IMR-90 (cell line): ENCODE measurements around the gene RAPGEF3. TPM values are rescaled to one million over a fixed set of nuclear protein-coding genes. Genes with fewer than 3 reads are reported as not detected.

ENCODE experiments used
- ATAC-seq: fragments of 200-7000 bp; cut with Tn5 transposase; 2 replicates; pipeline ENCODE4 v1.9.1; 2020; ENCODE audit warnings: low read depth, mild to moderate bottlenecking, moderate library complexity
- BruUV-seq: library from RNA; stranded (reverse); fragments of 400-500 nt; replicated peaks from 2 replicates; lab custom pipeline; 2021; lab: Mats Ljungman, UMichigan
- CTCF ChIA-PET: fragments of 300-600 bp; formaldehyde crosslinking; extraction: SDS; loops from one replicate; lab custom pipeline; 2021; ENCODE audit warnings: antibody characterized with exemption; lab: Yijun Ruan, JAX
- POLR2A ChIA-PET: fragments of 300-600 bp; sonication (Branson Sonifier 250); formaldehyde crosslinking; loops from one replicate; lab custom pipeline; 2022; ENCODE audit warnings: antibody characterized with exemption; ENCODE audit not compliant: unreplicated experiment; lab: Charles Lee
- DNase-seq: peaks from one replicate; pipeline ENCODE4 v3.0.0; 2013
- H2AFZ ChIP-seq: replicated peaks from 2 replicates; pipeline ENCODE3; 2013; ENCODE audit warnings: low read length, mild to moderate bottlenecking; ENCODE audit not compliant: poor library complexity
- H2AK5ac ChIP-seq: 2 replicates; pipeline ENCODE4 v1.6.1; 2013; ENCODE audit warnings: low read depth, low read length, inconsistent platforms
- H2AK9ac ChIP-seq: replicated peaks from 2 replicates; pipeline ENCODE3; 2013; ENCODE audit warnings: mild to moderate bottlenecking, low read depth, low read length, moderate library complexity; ENCODE audit not compliant: poor library complexity
- H2BK120ac ChIP-seq: 2 replicates; pipeline ENCODE4 v1.6.1; 2013; ENCODE audit warnings: low read depth, low read length, inconsistent platforms
- H2BK15ac ChIP-seq: 3 replicates; pipeline ENCODE4 v1.6.1; 2013; ENCODE audit warnings: low read depth, low read length, inconsistent platforms
- H2BK20ac ChIP-seq: 2 replicates; pipeline ENCODE4 v1.6.1; 2013; ENCODE audit warnings: low read depth, mild to moderate bottlenecking, inconsistent platforms, low read length, moderate library complexity
- H2BK5ac ChIP-seq: 2 replicates; pipeline ENCODE4 v1.6.1; 2013; ENCODE audit warnings: mild to moderate bottlenecking, low read depth, low read length, inconsistent platforms; ENCODE audit not compliant: poor library complexity, severe bottlenecking
- H3K14ac ChIP-seq: replicated peaks from 2 replicates; pipeline ENCODE4 v1.6.1; 2013; ENCODE audit warnings: low read depth, low read length, inconsistent platforms
- H3K18ac ChIP-seq: 2 replicates; pipeline ENCODE4 v1.6.1; 2013; ENCODE audit warnings: low read depth, low read length, control low read depth
- H3K23ac ChIP-seq: 2 replicates; pipeline ENCODE4 v1.6.1; 2013; ENCODE audit warnings: low read depth, low read length, inconsistent platforms
- H3K27ac ChIP-seq: 2 replicates; pipeline ENCODE4 v1.5.1; 2013; ENCODE audit warnings: mild to moderate bottlenecking, control low read depth, low read length; ENCODE audit not compliant: insufficient read depth
- H3K27me3 ChIP-seq: 2 replicates; pipeline ENCODE4 v1.6.1; 2013; ENCODE audit warnings: low read length; ENCODE audit not compliant: control insufficient read depth, insufficient read depth
- H3K36me3 ChIP-seq: 2 replicates; pipeline ENCODE4 v1.6.1; 2013; ENCODE audit warnings: low read length, mixed read lengths; ENCODE audit not compliant: control insufficient read depth, insufficient read depth
- H3K4ac ChIP-seq: 2 replicates; pipeline ENCODE4 v1.6.1; 2013; ENCODE audit warnings: low read depth, low read length, inconsistent platforms
- H3K4me1 ChIP-seq: 2 replicates; pipeline ENCODE4 v1.6.1; 2013; ENCODE audit warnings: low read length, mixed read lengths; ENCODE audit not compliant: control insufficient read depth, insufficient read depth
- H3K4me2 ChIP-seq: 2 replicates; pipeline ENCODE4 v1.6.1; 2013; ENCODE audit warnings: low read depth, mild to moderate bottlenecking, control low read depth, low read length, moderate library complexity
- H3K4me3 ChIP-seq: 2 replicates; pipeline ENCODE4 v1.5.1; 2013; ENCODE audit warnings: low read depth, mild to moderate bottlenecking, control low read depth, low read length, moderate library complexity; ENCODE audit not compliant: insufficient read depth
- H3K56ac ChIP-seq: 2 replicates; pipeline ENCODE4 v1.6.1; 2013; ENCODE audit warnings: low read length, inconsistent platforms; ENCODE audit not compliant: insufficient read depth; ENCODE audit errors: extremely low read depth
- H3K79me1 ChIP-seq, 2 experiments: 2 replicates each; pipeline ENCODE4 v1.6.1; 2013; ENCODE audit warnings: low read length in 2 of 2, inconsistent platforms in 1 of 2, low read depth in 1 of 2
- H3K9ac ChIP-seq: 2 replicates; pipeline ENCODE4 v1.6.1; 2013; ENCODE audit warnings: low read depth, low read length, control low read depth
- H3K9me1 ChIP-seq: 2 replicates; pipeline ENCODE4 v1.6.1; 2013; ENCODE audit warnings: low read length, inconsistent platforms; ENCODE audit not compliant: insufficient read depth
- H3K9me3 ChIP-seq: 2 replicates; pipeline ENCODE4 v1.6.1; 2013; ENCODE audit warnings: low read length; ENCODE audit not compliant: control insufficient read depth, insufficient read depth
- H4K20me1 ChIP-seq: 2 replicates; pipeline ENCODE4 v1.6.1; 2013; ENCODE audit warnings: low read length, inconsistent platforms; ENCODE audit not compliant: insufficient read depth
- H4K5ac ChIP-seq: 2 replicates; pipeline ENCODE4 v1.6.1; 2013; ENCODE audit warnings: mild to moderate bottlenecking, low read depth, low read length, control low read depth
- H4K8ac ChIP-seq, 2 experiments: 2 replicates each; pipeline ENCODE4 v1.6.1; 2013; ENCODE audit warnings: low read depth in 2 of 2, low read length in 2 of 2, control low read depth in 1 of 2, inconsistent platforms in 1 of 2
- H4K91ac ChIP-seq: 2 replicates; pipeline ENCODE4 v1.6.1; 2013; ENCODE audit warnings: low read depth, low read length, inconsistent platforms; ENCODE audit not compliant: insufficient read depth
- BHLHE40 ChIP-seq: fragments of 150-350 bp; IDR thresholded peaks from 2 replicates; pipeline ENCODE4 v1.6.1; 2016; ENCODE audit warnings: mild to moderate bottlenecking, low read depth, low read length
- RCOR1 ChIP-seq: IDR thresholded peaks from 2 replicates; pipeline ENCODE4 v1.6.1; 2012; ENCODE audit warnings: mild to moderate bottlenecking, low read length, improper control_type of control experiment; ENCODE audit not compliant: insufficient replicate concordance
- WGBS, 2 experiments: methylation state at CpG; one replicate each; pipeline versions ENCODE4 v1.1.5 to v1.1.7; 2013; ENCODE audit warnings: missing lambda C conversion rate in 2 of 2; ENCODE audit not compliant: insufficient read length in 1 of 2; ENCODE audit errors: extremely low coverage in 2 of 2; 5-methylcytosine and 5-hydroxymethylcytosine counted together
- dilution Hi-C: fragments of 300-500 bp; cut with HindIII; formaldehyde crosslinking; loops from one replicate; pipeline ENCODE4 v1.14.3; 2018; ENCODE audit warnings: low sequenced_read_pairs; ENCODE audit not compliant: unreplicated experiment
- in situ Hi-C: fragments of 300-500 bp; cut with MboI; formaldehyde crosslinking; loops from 3 replicates; pipeline ENCODE4 v1.14.3; 2019; ENCODE audit warnings: low sequenced_read_pairs, inconsistent platforms, mixed read lengths
- intact Hi-C: fragments of 100-400 bp; cut with micrococcal nuclease; formaldehyde crosslinking; loops from 2 replicates; pipeline ENCODE4 v1.10.0; 2022
- polyA plus RNA-seq, 3 experiments: library from polyadenylated mRNA; depleted of rRNA; stranded (reverse); fragments of >200 nt; gene quantifications; 2 replicates each; pipeline ENCODE4 v1.2.3, GENCODE V29; 2012; ENCODE audit warnings: low replicate concordance in 1 of 3
- total RNA-seq: library from RNA; depleted of rRNA; stranded (reverse); fragments of >200 nt; gene quantifications from 2 replicates; pipeline ENCODE4 v1.2.3, GENCODE V29; 2012

The RAPGEF3 gene
- total and polyA plus RNA-seq, 2 of the 4 experiments (the other 2 are of a cell fraction): 1.3 to 2.0 TPM

- DNase-seq (no peak), ATAC-seq (no peak)
- H3K36me3 ChIP-seq: no peaks in the 10 kb centered on the region
- 96% methylated on average over 3 of the region's 12 CpGs; no CpG with 5 or more reads in 1 of the 2 experiments for WGBS, 2 experiments
- H3K9me1 ChIP-seq: 0 out of 2 replicates have a peak, but pooled peaks cover 5% of the 10 kb centered on the region
- no peaks in the 10 kb centered on the region for H4K20me1 ChIP-seq
- no peaks in the 10 kb centered on the region for H3K9me3 ChIP-seq
- dilution Hi-C loops (no loop called here), intact Hi-C loops (no loop called here), in situ Hi-C loops (no loop called here)
- TF ChIP-seq BHLHE40: no peak
- no peak for TF ChIP-seq RCOR1
- no peaks in the 10 kb centered on the region for H3K27me3 ChIP-seq
- H3K4me2 ChIP-seq: no peak overlapping the region
- H2BK5ac ChIP-seq: no peak overlapping the region
- H3K4me3 ChIP-seq: no peak overlapping the region
- no peak overlapping the region for H3K27ac ChIP-seq
- H2AFZ ChIP-seq: peak overlapping the region; percentile 26
- H4K8ac ChIP-seq: no peak overlapping the region
- H2BK120ac ChIP-seq: no peak overlapping the region
- no peak overlapping the region for H2BK20ac ChIP-seq
- no peak overlapping the region for H3K14ac ChIP-seq
- peaks cover 19% of the 10 kb centered on the region for H3K4me1 ChIP-seq
- no peak overlapping the region for H3K23ac ChIP-seq
- no peak overlapping the region for H3K9ac ChIP-seq
- no peak overlapping the region; the same call in 1 of the 2 replicates for H3K18ac ChIP-seq
- H2AK9ac ChIP-seq: no peak overlapping the region
- H2BK15ac ChIP-seq: no peak overlapping the region; the same call in 2 of the 3 replicates
- no TSS peak for BruUV-seq
- ChIA-PET CTCF (no interaction called here), POLR2A (no interaction called here)
- no peak overlapping the region; the same call in 1 of the 2 replicates for H4K5ac ChIP-seq
- H2AK5ac ChIP-seq: peak overlapping the region; percentile 43; the same call in 1 of the 2 replicates
- H3K56ac ChIP-seq: no peak overlapping the region
- H3K4ac ChIP-seq: no peak overlapping the region
- no peaks in the 10 kb centered on the region for H3K79me1 ChIP-seq
- H4K91ac ChIP-seq: no peak overlapping the region
These were observed 23.8 kb downstream of the RAPGEF3 start for GRCh38 chr12:47734725-47735480.
